Measurements from ENCODE around the gene CTTNBP2NL.

The CTTNBP2NL gene

GRCh38 chr1:112359961-112360767 is 35.9 kb upstream of the CTTNBP2NL start:
- TF ChIP-seq, protein P1, sequence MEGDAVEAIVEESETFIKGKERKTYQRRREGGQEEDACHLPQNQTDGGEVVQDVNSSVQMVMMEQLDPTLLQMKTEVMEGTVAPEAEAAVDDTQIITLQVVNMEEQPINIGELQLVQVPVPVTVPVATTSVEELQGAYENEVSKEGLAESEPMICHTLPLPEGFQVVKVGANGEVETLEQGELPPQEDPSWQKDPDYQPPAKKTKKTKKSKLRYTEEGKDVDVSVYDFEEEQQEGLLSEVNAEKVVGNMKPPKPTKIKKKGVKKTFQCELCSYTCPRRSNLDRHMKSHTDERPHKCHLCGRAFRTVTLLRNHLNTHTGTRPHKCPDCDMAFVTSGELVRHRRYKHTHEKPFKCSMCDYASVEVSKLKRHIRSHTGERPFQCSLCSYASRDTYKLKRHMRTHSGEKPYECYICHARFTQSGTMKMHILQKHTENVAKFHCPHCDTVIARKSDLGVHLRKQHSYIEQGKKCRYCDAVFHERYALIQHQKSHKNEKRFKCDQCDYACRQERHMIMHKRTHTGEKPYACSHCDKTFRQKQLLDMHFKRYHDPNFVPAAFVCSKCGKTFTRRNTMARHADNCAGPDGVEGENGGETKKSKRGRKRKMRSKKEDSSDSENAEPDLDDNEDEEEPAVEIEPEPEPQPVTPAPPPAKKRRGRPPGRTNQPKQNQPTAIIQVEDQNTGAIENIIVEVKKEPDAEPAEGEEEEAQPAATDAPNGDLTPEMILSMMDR (IDR thresholded peaks at IDR 0.05; ENCODE audit: insufficient read depth, low read depth, low read length, missing control alignments) = no peak
- peak; percentile 44 for DNase-seq (ENCODE audit: low read depth)
- H3K4me3 ChIP-seq (ENCODE audit: low read length) = no peak overlapping the region

- TF ChIP-seq, protein P1 (IDR thresholded peaks at IDR 0.05; ENCODE audit: insufficient read depth, low read depth, low read length, missing control alignments) = no peak
- no peak overlapping the region for H3K4me3 ChIP-seq (ENCODE audit: low read length)
- no peak for DNase-seq (ENCODE audit: low read depth)
Measured at GRCh38 chr1:112363636-112364035, 32.4 kb upstream of the CTTNBP2NL start.

DNA sequence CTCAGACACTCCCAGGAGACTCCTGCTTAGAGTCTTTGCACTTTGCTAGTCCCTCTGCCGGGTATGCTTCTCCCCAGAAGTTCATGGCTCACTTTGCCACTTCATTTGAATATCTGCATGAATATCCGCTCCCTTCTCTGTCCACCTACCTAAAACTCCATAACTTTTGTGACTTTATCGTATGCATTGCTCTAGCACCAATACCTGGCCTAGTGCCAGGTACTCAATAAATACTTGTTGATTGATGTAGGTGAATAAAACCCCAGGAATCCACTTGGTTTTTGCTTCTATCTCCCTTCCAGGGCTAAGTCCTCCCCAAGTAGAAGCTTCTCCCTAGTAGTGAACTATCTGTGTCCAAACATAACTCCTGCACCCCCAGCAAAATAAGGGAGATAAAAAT is 27.8 kb upstream of the CTTNBP2NL start:
- TF ChIP-seq, protein P1 (IDR thresholded peaks at IDR 0.05; ENCODE audit: insufficient read depth, low read depth, low read length, missing control alignments) = no peak
- no peak for DNase-seq (ENCODE audit: low read depth)
- no peak overlapping the region for H3K4me3 ChIP-seq (ENCODE audit: low read length)

DNA sequence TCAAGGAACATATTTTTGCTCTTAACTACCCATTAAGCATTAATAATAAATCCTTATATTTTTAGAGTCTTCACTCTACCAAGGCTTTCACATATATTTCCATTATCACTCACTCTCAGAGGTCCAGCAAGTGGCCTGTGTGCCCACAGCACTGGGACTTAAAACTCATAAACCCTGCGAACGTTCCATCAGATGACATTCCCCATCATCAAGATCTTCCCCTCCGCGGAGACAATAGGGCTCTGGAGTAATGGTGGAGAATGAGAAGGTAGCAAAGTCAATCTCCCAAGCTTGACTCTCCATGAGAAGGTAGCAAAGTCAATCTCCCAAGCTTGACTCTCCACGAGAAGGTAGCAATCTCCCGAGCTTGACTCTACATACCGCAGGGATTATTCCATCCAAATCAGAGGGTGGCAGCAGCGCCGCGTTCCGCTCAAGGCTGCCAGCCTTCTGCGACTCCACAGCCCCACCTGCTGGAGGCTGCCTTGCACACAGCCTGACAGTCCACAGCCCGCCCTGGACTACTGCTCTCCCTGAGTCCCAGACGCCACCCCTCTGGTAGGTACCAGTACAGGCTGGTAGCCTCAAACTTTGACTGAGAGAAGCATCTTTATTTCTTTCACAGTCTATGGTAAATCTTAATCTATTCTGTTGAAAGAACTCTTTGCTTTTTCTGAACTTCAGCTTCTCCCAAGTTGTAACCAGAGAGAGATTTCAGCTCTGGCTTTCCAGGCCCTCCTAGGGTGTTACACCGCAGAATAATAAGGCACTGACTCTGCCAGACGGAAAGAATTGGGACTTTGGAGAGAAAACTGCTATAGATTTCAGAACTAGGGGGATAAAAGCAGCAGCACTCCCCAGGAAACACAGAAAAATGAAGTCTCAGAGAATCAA is 26.4 kb upstream of the CTTNBP2NL start:
- H3K4me3 ChIP-seq (ENCODE audit: low read length) = no peak overlapping the region
- TF ChIP-seq, protein P1 (IDR thresholded peaks at IDR 0.05; ENCODE audit: insufficient read depth, low read depth, low read length, missing control alignments) = peak; percentile 99
- peak; percentile 86 for DNase-seq (ENCODE audit: low read depth)

- DNase-seq (ENCODE audit: low read depth) = no peak
- TF ChIP-seq, protein P1 (IDR thresholded peaks at IDR 0.05; ENCODE audit: insufficient read depth, low read depth, low read length, missing control alignments) = no peak
- H3K4me3 ChIP-seq (ENCODE audit: low read length) = no peak overlapping the region
Measured at GRCh38 chr1:112370996-112371395, 25.0 kb upstream of the CTTNBP2NL start.

DNA sequence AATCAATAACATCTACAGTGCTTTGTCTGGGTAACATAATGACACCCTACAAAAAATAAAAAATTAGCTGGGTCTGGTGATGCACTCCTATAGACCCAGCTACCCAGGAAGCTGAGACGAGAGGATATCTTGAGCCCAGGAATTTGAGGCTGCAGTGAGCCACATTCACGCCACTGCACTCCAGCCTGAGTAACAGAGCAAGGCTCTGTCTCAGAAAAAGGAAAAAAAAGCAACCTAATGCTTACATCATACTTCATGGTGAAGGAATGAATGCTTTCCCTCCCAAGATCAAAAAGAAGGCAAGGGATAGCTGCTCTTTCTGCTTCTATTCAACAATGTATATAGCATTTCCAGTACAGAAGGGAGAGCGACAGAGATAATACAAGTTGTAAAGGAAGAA is 24.2 kb upstream of the CTTNBP2NL start:
- TF ChIP-seq, protein P1 (IDR thresholded peaks at IDR 0.05; ENCODE audit: insufficient read depth, low read depth, low read length, missing control alignments) = no peak
- no peak overlapping the region for H3K4me3 ChIP-seq (ENCODE audit: low read length)

More for the DNA sequence above, 24.2 kb upstream of the CTTNBP2NL start:
- no peak for DNase-seq (ENCODE audit: low read depth)

Data from epithelial cell of esophagus (primary cell).